ENCODE results near the gene TJAP1.

DNA sequence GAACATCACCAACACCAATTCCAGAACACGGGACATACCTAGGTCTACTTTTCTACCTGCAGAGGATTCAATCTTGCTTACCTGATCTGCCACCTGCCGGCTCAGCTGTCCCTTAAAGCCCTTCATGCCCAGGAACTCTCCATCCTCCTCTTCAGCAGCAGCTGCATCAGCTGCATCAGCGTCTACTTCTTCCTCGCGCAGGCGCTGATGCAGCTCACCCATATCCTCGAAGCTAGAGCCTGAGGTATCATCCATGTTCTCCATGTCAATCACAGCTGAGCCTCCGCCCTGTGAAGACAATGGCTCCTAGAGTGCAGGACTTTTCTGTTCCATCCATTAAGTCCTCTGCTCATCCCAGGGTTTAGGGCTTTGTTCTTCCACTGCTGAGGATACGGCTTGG is 38.4 kb downstream of the TJAP1 start:
- TF ChIP-seq, protein P1, sequence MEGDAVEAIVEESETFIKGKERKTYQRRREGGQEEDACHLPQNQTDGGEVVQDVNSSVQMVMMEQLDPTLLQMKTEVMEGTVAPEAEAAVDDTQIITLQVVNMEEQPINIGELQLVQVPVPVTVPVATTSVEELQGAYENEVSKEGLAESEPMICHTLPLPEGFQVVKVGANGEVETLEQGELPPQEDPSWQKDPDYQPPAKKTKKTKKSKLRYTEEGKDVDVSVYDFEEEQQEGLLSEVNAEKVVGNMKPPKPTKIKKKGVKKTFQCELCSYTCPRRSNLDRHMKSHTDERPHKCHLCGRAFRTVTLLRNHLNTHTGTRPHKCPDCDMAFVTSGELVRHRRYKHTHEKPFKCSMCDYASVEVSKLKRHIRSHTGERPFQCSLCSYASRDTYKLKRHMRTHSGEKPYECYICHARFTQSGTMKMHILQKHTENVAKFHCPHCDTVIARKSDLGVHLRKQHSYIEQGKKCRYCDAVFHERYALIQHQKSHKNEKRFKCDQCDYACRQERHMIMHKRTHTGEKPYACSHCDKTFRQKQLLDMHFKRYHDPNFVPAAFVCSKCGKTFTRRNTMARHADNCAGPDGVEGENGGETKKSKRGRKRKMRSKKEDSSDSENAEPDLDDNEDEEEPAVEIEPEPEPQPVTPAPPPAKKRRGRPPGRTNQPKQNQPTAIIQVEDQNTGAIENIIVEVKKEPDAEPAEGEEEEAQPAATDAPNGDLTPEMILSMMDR (IDR thresholded peaks at IDR 0.05): no peak
- no peak for TF ChIP-seq POLR2A (IDR thresholded peaks at IDR 0.05)

All from adrenal gland (tissue), 5 donors.